ENCODE data around the gene DCAKD.

DCAKD gene

GRCh38 chr17:44998646-44999045 is 52.8 kb downstream of the DCAKD start:
- DNase-seq: no peak

GRCh38 chr17:44997733-44998520 is 53.5 kb downstream of the DCAKD start:
- peak; percentile 30 for DNase-seq

- DNase-seq: no peak
These were observed 55.1 kb downstream of the DCAKD start for GRCh38 chr17:44996304-44996703.

GRCh38 chr17:44995436-44996001 is 55.9 kb downstream of the DCAKD start:
- DNase-seq: no peak

GRCh38 chr17:44992242-44992939 is 59.0 kb downstream of the DCAKD start:
- DNase-seq: no peak

GRCh38 chr17:44990994-44991393 is 60.4 kb downstream of the DCAKD start:
- DNase-seq: no peak

- DNase-seq: no peak
These were observed 61.8 kb downstream of the DCAKD start for GRCh38 chr17:44989552-44990138.

- peak; percentile 69 for DNase-seq
These were observed 63.1 kb downstream of the DCAKD start for GRCh38 chr17:44988044-44988942.

- no peak for DNase-seq
These were observed 67.9 kb downstream of the DCAKD start for GRCh38 chr17:44983563-44983962.

- no peak for DNase-seq
These were observed 69.2 kb downstream of the DCAKD start for GRCh38 chr17:44982113-44982702.

GRCh38 chr17:44981221-44981968 is 70.0 kb downstream of the DCAKD start:
- no peak for DNase-seq

GRCh38 chr17:44979426-44979995 is 71.9 kb downstream of the DCAKD start:
- DNase-seq: no peak

- no peak for DNase-seq
These were observed 72.6 kb downstream of the DCAKD start for GRCh38 chr17:44978807-44979206.

- DNase-seq: no peak
These were observed 73.5 kb downstream of the DCAKD start for GRCh38 chr17:44977814-44978550.

- DNase-seq: no peak
These were observed 74.4 kb downstream of the DCAKD start for GRCh38 chr17:44977065-44977464.

- no peak for DNase-seq
These were observed 75.2 kb downstream of the DCAKD start for GRCh38 chr17:44976206-44976605.

Data from NCI-H1436 (cell line).